HL-60 (cell line): ENCODE data around the gene COL21A1.

Source experiments
- GABPA ChIP-seq: IDR thresholded peaks from 2 replicates; pipeline ENCODE4 v1.6.1; 2012; ENCODE audit warnings: low read depth
- POLR2AphosphoS5 ChIP-seq: IDR thresholded peaks from 2 replicates; pipeline ENCODE4 v1.6.1; 2012; ENCODE audit warnings: low read depth
- SPI1 ChIP-seq: IDR thresholded peaks from 2 replicates; pipeline ENCODE4 v1.6.1; 2012; ENCODE audit warnings: low read depth, mild to moderate bottlenecking, borderline replicate concordance
- TF ChIP-seq, protein P1 (sequence below): IDR thresholded peaks from 2 replicates; pipeline ENCODE4 v1.6.1; 2012; ENCODE audit warnings: low read depth; ENCODE audit not compliant: insufficient replicate concordance
- TF ChIP-seq, protein P2 (sequence below): IDR thresholded peaks from one replicate; pipeline ENCODE4 v1.5.1; 2011; ENCODE audit warnings: low read length, control low read depth, inconsistent platforms; ENCODE audit not compliant: insufficient read depth

DNA sequence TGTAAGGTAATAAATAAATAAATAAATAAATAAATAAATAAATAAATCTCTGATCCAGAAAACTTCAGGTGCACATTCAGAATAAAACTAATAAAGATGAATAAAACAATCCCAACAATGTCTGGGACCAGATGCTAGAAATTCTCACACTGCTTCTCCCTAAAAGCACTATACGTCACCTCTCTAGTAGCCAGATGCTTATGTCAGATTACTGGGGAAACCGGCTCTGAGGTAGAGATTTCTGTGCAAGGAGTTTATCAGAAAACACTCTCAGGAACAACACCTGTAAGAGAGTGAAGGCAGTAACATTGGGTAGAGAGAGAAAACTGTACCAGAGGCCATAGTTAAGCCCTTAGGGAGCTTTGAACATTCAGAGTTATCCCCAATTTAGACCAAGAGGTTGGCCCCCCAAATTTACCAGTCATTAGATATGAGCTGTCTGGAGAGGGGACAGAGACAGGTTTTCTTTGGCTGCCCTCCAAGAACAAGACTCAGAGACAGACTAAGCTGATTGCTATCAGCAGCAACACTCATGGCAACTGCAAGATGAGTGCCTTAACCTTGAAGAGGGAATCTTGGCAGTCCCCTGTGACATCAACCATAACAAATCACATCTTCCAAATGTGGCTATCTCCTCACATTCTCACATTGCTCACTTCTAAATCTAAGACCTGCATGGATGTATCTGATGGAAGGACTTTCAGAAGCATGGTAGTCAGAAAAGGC, 220.8 kb downstream of the COL21A1 start:
- TF ChIP-seq GABPA (no peak), POLR2AphosphoS5 (no peak), SPI1 (no peak)
- TF ChIP-seq, protein P1, sequence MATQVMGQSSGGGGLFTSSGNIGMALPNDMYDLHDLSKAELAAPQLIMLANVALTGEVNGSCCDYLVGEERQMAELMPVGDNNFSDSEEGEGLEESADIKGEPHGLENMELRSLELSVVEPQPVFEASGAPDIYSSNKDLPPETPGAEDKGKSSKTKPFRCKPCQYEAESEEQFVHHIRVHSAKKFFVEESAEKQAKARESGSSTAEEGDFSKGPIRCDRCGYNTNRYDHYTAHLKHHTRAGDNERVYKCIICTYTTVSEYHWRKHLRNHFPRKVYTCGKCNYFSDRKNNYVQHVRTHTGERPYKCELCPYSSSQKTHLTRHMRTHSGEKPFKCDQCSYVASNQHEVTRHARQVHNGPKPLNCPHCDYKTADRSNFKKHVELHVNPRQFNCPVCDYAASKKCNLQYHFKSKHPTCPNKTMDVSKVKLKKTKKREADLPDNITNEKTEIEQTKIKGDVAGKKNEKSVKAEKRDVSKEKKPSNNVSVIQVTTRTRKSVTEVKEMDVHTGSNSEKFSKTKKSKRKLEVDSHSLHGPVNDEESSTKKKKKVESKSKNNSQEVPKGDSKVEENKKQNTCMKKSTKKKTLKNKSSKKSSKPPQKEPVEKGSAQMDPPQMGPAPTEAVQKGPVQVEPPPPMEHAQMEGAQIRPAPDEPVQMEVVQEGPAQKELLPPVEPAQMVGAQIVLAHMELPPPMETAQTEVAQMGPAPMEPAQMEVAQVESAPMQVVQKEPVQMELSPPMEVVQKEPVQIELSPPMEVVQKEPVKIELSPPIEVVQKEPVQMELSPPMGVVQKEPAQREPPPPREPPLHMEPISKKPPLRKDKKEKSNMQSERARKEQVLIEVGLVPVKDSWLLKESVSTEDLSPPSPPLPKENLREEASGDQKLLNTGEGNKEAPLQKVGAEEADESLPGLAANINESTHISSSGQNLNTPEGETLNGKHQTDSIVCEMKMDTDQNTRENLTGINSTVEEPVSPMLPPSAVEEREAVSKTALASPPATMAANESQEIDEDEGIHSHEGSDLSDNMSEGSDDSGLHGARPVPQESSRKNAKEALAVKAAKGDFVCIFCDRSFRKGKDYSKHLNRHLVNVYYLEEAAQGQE, result no peak
- TF ChIP-seq, protein P2, sequence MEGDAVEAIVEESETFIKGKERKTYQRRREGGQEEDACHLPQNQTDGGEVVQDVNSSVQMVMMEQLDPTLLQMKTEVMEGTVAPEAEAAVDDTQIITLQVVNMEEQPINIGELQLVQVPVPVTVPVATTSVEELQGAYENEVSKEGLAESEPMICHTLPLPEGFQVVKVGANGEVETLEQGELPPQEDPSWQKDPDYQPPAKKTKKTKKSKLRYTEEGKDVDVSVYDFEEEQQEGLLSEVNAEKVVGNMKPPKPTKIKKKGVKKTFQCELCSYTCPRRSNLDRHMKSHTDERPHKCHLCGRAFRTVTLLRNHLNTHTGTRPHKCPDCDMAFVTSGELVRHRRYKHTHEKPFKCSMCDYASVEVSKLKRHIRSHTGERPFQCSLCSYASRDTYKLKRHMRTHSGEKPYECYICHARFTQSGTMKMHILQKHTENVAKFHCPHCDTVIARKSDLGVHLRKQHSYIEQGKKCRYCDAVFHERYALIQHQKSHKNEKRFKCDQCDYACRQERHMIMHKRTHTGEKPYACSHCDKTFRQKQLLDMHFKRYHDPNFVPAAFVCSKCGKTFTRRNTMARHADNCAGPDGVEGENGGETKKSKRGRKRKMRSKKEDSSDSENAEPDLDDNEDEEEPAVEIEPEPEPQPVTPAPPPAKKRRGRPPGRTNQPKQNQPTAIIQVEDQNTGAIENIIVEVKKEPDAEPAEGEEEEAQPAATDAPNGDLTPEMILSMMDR, result no peak
